ENCODE results near the gene KCTD1. TPM values are rescaled to one million over a fixed set of nuclear protein-coding genes. Genes with fewer than 3 reads are reported as not detected.

The KCTD1 gene
- total and polyA plus RNA-seq, 4 experiments from 2014 or later = 0.34 to 3.4 (median 2.8) TPM; not detected in 1

DNA sequence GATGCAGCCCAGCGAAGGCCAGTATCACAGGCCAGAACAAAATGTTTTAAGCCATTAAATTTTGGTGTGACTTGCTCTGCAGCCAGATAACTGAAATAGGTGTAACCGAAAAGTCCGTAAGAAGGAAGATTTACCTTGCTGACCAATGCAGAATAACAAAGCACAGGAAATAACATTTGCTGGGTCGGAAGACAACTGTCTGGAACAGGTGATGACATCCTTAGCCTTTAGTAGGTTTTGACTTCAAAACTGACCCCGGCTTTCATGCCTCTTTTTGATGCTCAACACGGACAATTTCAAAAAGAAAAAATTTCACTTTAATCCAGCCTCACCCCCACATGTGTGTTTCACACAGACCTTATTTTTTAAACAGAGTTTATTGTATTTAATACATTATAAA, 93.7 kb downstream of the KCTD1 start:
- no peak overlapping the region for H3K27ac ChIP-seq (ENCODE audit: low read depth, low read length)
- Mint-ChIP-seq H3K9me3 (no peaks in the 10 kb centered on the region), H3K27ac (no peak overlapping the region), H3K36me3 (peaks cover 7 to 13% of the 10 kb centered on the region in 2 donors), H3K4me3 (no peak overlapping the region), H3K4me1 (no peaks in the 10 kb centered on the region), H3K27me3 (peaks cover 0 to 4% of the 10 kb centered on the region in 2 donors)
- CTCF ChIA-PET (ENCODE audit: partially characterized antibody) = no interaction called here
- POLR2A ChIA-PET (ENCODE audit: partially characterized antibody) = no interaction called here
- no peaks in the 10 kb centered on the region for H3K9me3 ChIP-seq (ENCODE audit: control insufficient read depth in 1 of 2, low read length in 2 of 2)
- H3K27me3 ChIP-seq (ENCODE audit: insufficient read depth, low read length) = no peaks in the 10 kb centered on the region
- no peaks in the 10 kb centered on the region for H3K36me3 ChIP-seq (ENCODE audit: insufficient read depth, low read length)
- intact Hi-C loops (cut with micrococcal nuclease) = no loop called here
- H3K4me3 ChIP-seq (ENCODE audit: low read length in 2 of 2) = no peak overlapping the region
- no peak for DNase-seq
- H3K4me1 ChIP-seq (ENCODE audit: insufficient read depth, low read length) = no peaks in the 10 kb centered on the region

GRCh38 chr18:26454192-26454591, 94.2 kb downstream of the KCTD1 start:
- DNase-seq = no peak
- Mint-ChIP-seq H3K36me3 (peaks cover 4 to 11% of the 10 kb centered on the region in 2 donors), H3K4me3 (no peak overlapping the region), H3K27ac (no peak overlapping the region), H3K4me1 (no peaks in the 10 kb centered on the region), H3K27me3 (peaks cover 0 to 4% of the 10 kb centered on the region in 2 donors), H3K9me3 (peaks cover 0 to under 1% (median 0%) of the 10 kb centered on the region in 8 donors)
- no peaks in the 10 kb centered on the region for H3K4me1 ChIP-seq (ENCODE audit: insufficient read depth, low read length)
- POLR2A ChIA-PET (ENCODE audit: partially characterized antibody) = no interaction called here
- no peaks in the 10 kb centered on the region for H3K36me3 ChIP-seq (ENCODE audit: insufficient read depth, low read length)
- intact Hi-C loops (cut with micrococcal nuclease) = no loop called here
- no peak overlapping the region for H3K4me3 ChIP-seq (ENCODE audit: low read length in 2 of 2)
- no peaks in the 10 kb centered on the region for H3K9me3 ChIP-seq (ENCODE audit: control insufficient read depth in 1 of 2, low read length in 2 of 2)
- no peaks in the 10 kb centered on the region for H3K27me3 ChIP-seq (ENCODE audit: insufficient read depth, low read length)
- CTCF ChIA-PET (ENCODE audit: partially characterized antibody) = no interaction called here
- H3K27ac ChIP-seq (ENCODE audit: low read depth, low read length) = no peak overlapping the region

DNA sequence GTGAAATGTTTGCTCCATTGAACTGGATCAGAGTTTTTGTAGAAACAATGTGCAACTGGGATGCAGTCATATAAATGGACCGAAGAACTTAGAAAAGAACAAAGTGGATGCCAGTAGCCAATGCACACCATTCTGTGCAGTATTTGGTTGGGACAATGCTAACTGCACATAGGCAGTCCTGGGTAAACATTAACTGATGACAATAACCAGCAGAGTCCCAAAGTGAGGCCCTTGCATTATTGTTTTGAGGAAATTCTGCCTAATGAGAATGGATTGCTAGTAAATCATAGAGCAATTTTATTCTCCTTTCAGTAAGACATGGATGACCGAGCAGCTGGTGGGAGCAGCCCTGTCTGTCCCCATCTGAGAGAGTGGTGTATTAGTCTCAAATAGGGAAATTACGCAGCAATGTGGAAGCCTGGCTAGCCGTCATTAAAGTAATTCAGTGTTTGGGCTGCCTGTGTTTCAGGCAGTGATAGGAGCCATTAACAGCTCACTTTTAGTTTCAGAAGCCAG, 94.9 kb downstream of the KCTD1 start:
- no peak for DNase-seq
- Mint-ChIP-seq H3K27ac (no peak overlapping the region), H3K36me3 (peaks cover 3 to 7% of the 10 kb centered on the region in 2 donors), H3K9me3 (peaks cover 0 to 2% (median 0%) of the 10 kb centered on the region in 8 donors), H3K4me3 (no peak overlapping the region), H3K4me1 (no peaks in the 10 kb centered on the region), H3K27me3 (peaks cover 0 to 4% of the 10 kb centered on the region in 2 donors)
- H3K9me3 ChIP-seq (ENCODE audit: control insufficient read depth in 1 of 2, low read length in 2 of 2) = no peaks in the 10 kb centered on the region
- POLR2A ChIA-PET (ENCODE audit: partially characterized antibody) = no interaction called here
- no peaks in the 10 kb centered on the region for H3K36me3 ChIP-seq (ENCODE audit: insufficient read depth, low read length)
- CTCF ChIA-PET (ENCODE audit: partially characterized antibody) = no interaction called here
- H3K27ac ChIP-seq (ENCODE audit: low read depth, low read length) = no peak overlapping the region
- H3K4me1 ChIP-seq (ENCODE audit: insufficient read depth, low read length) = no peaks in the 10 kb centered on the region
- H3K4me3 ChIP-seq (ENCODE audit: low read length in 2 of 2) = no peak overlapping the region
- no peaks in the 10 kb centered on the region for H3K27me3 ChIP-seq (ENCODE audit: insufficient read depth, low read length)
- intact Hi-C loops (cut with micrococcal nuclease) = no loop called here

DNA sequence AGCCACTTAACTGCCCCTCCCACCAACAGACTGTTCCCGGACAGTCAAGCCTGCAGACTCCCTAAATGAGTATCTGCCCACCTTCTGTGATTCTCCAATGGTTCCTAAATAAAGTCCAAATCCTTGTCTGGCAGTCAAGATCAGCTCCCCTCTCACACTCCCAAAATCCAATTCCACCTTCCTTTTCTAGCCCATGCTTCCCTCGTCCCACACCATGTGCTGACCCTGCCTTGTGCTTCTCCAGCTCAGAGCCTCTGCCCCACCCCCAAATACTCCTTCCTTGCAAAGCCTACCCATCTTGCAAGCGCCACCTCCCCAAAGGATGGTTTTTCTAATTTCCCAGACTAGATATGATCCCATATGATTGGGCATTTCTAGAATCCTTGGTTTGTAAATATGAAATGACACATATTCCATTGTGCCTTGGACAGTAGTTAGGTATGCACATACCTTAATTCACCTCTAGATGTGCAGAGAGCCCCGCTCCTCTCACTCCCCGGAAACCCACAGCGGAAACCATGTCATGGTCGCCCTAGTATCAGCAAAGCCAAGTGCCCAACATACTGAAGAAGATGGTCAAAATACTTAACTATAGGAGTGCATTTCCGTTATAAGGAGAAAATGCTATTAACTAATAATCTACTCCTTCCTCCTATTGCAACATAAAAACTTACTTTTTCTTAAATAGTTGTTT, 97.2 kb downstream of the KCTD1 start:
- POLR2A ChIA-PET (ENCODE audit: partially characterized antibody) = no interaction called here
- Mint-ChIP-seq H3K9me3 (peaks cover 0 to 2% (median 0%) of the 10 kb centered on the region in 8 donors), H3K4me1 (no peaks in the 10 kb centered on the region), H3K27me3 (peaks cover 2 to 13% of the 10 kb centered on the region in 2 donors), H3K27ac (no peak overlapping the region), H3K4me3 (no peak overlapping the region), H3K36me3 (peaks cover 3 to 7% of the 10 kb centered on the region in 2 donors)
- DNase-seq = no peak
- CTCF ChIA-PET (ENCODE audit: partially characterized antibody) = no interaction called here
- Histone ChIP-seq H3K4me1 (ENCODE audit: insufficient read depth, low read length) (no peaks in the 10 kb centered on the region), H3K4me3 (ENCODE audit: low read length in 2 of 2) (no peak overlapping the region), H3K27me3 (ENCODE audit: insufficient read depth, low read length) (no peaks in the 10 kb centered on the region), H3K27ac (ENCODE audit: low read depth, low read length) (no peak overlapping the region), H3K9me3 (ENCODE audit: control insufficient read depth in 1 of 2, low read length in 2 of 2) (no peaks in the 10 kb centered on the region), H3K36me3 (ENCODE audit: insufficient read depth, low read length) (no peaks in the 10 kb centered on the region)
- intact Hi-C loops (cut with micrococcal nuclease) = no loop called here

GRCh38 chr18:26448714-26449159, 99.6 kb downstream of the KCTD1 start:
- Histone ChIP-seq H3K36me3 (ENCODE audit: insufficient read depth, low read length) (no peaks in the 10 kb centered on the region), H3K27me3 (ENCODE audit: insufficient read depth, low read length) (no peaks in the 10 kb centered on the region), H3K4me1 (ENCODE audit: insufficient read depth, low read length) (no peaks in the 10 kb centered on the region), H3K27ac (ENCODE audit: low read depth, low read length) (no peak overlapping the region), H3K9me3 (ENCODE audit: control insufficient read depth in 1 of 2, low read length in 2 of 2) (no peaks in the 10 kb centered on the region), H3K4me3 (ENCODE audit: low read length in 2 of 2) (no peak overlapping the region)
- ChIA-PET CTCF (ENCODE audit: partially characterized antibody) (interaction anchor here (0.6 kb wide), 1 partner anchor 38 kb away, joined by 3 read pairs; no protein-coding TSS in a partner anchor), POLR2A (ENCODE audit: partially characterized antibody) (no interaction called here)
- H3K9me3 Mint-ChIP-seq = peaks cover 0 to 2% (median 0%) of the 10 kb centered on the region in 8 donors
- no peaks in the 10 kb centered on the region for H3K4me1 Mint-ChIP-seq
- H3K27ac Mint-ChIP-seq = no peak overlapping the region
- no peak for DNase-seq
- H3K4me3 Mint-ChIP-seq = no peak overlapping the region
- H3K36me3 Mint-ChIP-seq = no peaks in the 10 kb centered on the region
- intact Hi-C loops (cut with micrococcal nuclease) = no loop called here
- peaks cover 10 to 20% of the 10 kb centered on the region in 2 donors for H3K27me3 Mint-ChIP-seq

DNA sequence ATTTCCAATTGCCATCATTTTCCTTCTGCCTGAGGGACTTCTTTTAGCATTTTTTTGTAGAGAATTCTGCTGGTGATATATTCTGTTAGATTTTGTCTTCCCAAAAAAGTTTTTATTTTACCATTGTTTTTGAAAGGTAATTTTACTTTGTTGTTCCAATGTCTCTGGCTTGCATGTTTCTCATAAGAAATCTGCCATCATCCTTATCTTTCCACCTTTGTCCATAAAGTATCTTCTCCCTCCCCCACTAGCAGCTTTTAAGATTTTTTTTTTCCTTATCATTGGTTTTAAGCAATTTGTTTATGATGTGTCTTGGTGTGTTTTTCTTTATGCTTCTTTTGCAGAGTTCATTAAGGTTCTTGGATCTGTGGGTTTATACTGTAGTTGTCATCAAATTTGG, 104.5 kb downstream of the KCTD1 start:
- CTCF ChIA-PET (ENCODE audit: partially characterized antibody) = interaction anchor here (1.3 kb wide), 1 partner anchor 60 kb away, joined by 3 read pairs; no protein-coding TSS in a partner anchor
- no peaks in the 10 kb centered on the region for H3K36me3 ChIP-seq (ENCODE audit: insufficient read depth, low read length)
- Mint-ChIP-seq H3K9me3 (peaks cover 0 to 2% (median 0%) of the 10 kb centered on the region in 8 donors), H3K27me3 (peaks cover 11 to 16% of the 10 kb centered on the region in 2 donors), H3K4me1 (no peaks in the 10 kb centered on the region), H3K27ac (no peak overlapping the region), H3K4me3 (no peak overlapping the region), H3K36me3 (no peaks in the 10 kb centered on the region)
- intact Hi-C loops (cut with micrococcal nuclease) = no loop called here
- no peak overlapping the region for H3K27ac ChIP-seq (ENCODE audit: low read depth, low read length)
- POLR2A ChIA-PET (ENCODE audit: partially characterized antibody) = no interaction called here
- H3K27me3 ChIP-seq (ENCODE audit: insufficient read depth, low read length) = no peaks in the 10 kb centered on the region
- no peak for DNase-seq
- no peaks in the 10 kb centered on the region for H3K4me1 ChIP-seq (ENCODE audit: insufficient read depth, low read length)
- no peaks in the 10 kb centered on the region for H3K9me3 ChIP-seq (ENCODE audit: control insufficient read depth in 1 of 2, low read length in 2 of 2)
- no peak overlapping the region for H3K4me3 ChIP-seq (ENCODE audit: low read length in 2 of 2)

- H3K4me1 Mint-ChIP-seq = no peaks in the 10 kb centered on the region
- ChIA-PET CTCF (ENCODE audit: partially characterized antibody) (no interaction called here), POLR2A (ENCODE audit: partially characterized antibody) (no interaction called here)
- Histone ChIP-seq H3K4me1 (ENCODE audit: insufficient read depth, low read length) (no peaks in the 10 kb centered on the region), H3K27me3 (ENCODE audit: insufficient read depth, low read length) (no peaks in the 10 kb centered on the region), H3K27ac (ENCODE audit: low read depth, low read length) (no peak overlapping the region), H3K9me3 (ENCODE audit: control insufficient read depth in 1 of 2, low read length in 2 of 2) (no peaks in the 10 kb centered on the region), H3K36me3 (ENCODE audit: insufficient read depth, low read length) (no peaks in the 10 kb centered on the region), H3K4me3 (ENCODE audit: low read length in 2 of 2) (no peak overlapping the region)
- H3K36me3 Mint-ChIP-seq = no peaks in the 10 kb centered on the region
- intact Hi-C loops (cut with micrococcal nuclease) = no loop called here
- peaks cover 0 to 2% (median 0%) of the 10 kb centered on the region in 8 donors for H3K9me3 Mint-ChIP-seq
- H3K27ac Mint-ChIP-seq = no peak overlapping the region
- no peak overlapping the region for H3K4me3 Mint-ChIP-seq
- peaks cover 10 to 16% of the 10 kb centered on the region in 2 donors for H3K27me3 Mint-ChIP-seq
- no peak for DNase-seq
These were observed 106.2 kb downstream of the KCTD1 start for GRCh38 chr18:26442126-26442525.
